Measurements from ENCODE around the gene GRHL1.

The GRHL1 gene

GRCh38 chr2:9941196-9941995 is 10.1 kb upstream of the GRHL1 start:
- TF ChIP-seq GATA3 (IDR thresholded peaks at IDR 0.05; ENCODE audit: low read depth, low read length) (no peak), GATA2 (IDR thresholded peaks at IDR 0.05; ENCODE audit: low read depth, low read length) (no peak)

GRCh38 chr2:9941996-9942390 is 9.5 kb upstream of the GRHL1 start:
- no peak for TF ChIP-seq GATA3 (IDR thresholded peaks at IDR 0.05; ENCODE audit: low read depth, low read length)
- TF ChIP-seq GATA2 (IDR thresholded peaks at IDR 0.05; ENCODE audit: low read depth, low read length), result no peak

- TF ChIP-seq GATA2 (IDR thresholded peaks at IDR 0.05; ENCODE audit: low read depth, low read length) (no peak), GATA3 (IDR thresholded peaks at IDR 0.05; ENCODE audit: low read depth, low read length) (no peak)
These were observed 7.1 kb upstream of the GRHL1 start for GRCh38 chr2:9944330-9944758.

- no peak for TF ChIP-seq GATA2 (IDR thresholded peaks at IDR 0.05; ENCODE audit: low read depth, low read length)
These were observed 5.9 kb upstream of the GRHL1 start for GRCh38 chr2:9945596-9945995.

- no peak for TF ChIP-seq GATA2 (IDR thresholded peaks at IDR 0.05; ENCODE audit: low read depth, low read length)
- TF ChIP-seq GATA3 (IDR thresholded peaks at IDR 0.05; ENCODE audit: low read depth, low read length), result no peak
These were observed 5.4 kb upstream of the GRHL1 start for GRCh38 chr2:9946076-9946475.

GRCh38 chr2:9946818-9947217 is 4.7 kb upstream of the GRHL1 start:
- TF ChIP-seq GATA3 (IDR thresholded peaks at IDR 0.05; ENCODE audit: low read depth, low read length), result no peak
- TF ChIP-seq GATA2 (IDR thresholded peaks at IDR 0.05; ENCODE audit: low read depth, low read length), result no peak

- TF ChIP-seq GATA2 (IDR thresholded peaks at IDR 0.05; ENCODE audit: low read depth, low read length) (no peak), GATA3 (IDR thresholded peaks at IDR 0.05; ENCODE audit: low read depth, low read length) (no peak)
These were observed 2.8 kb upstream of the GRHL1 start for GRCh38 chr2:9948721-9949120.

GRCh38 chr2:9949239-9949991 is 2.1 kb upstream of the GRHL1 start:
- TF ChIP-seq GATA2 (IDR thresholded peaks at IDR 0.05; ENCODE audit: low read depth, low read length) (no peak), GATA3 (IDR thresholded peaks at IDR 0.05; ENCODE audit: low read depth, low read length) (no peak)

GRCh38 chr2:9949992-9950520 is 1.4 kb upstream of the GRHL1 start:
- TF ChIP-seq GATA3 (IDR thresholded peaks at IDR 0.05; ENCODE audit: low read depth, low read length) (no peak), GATA2 (IDR thresholded peaks at IDR 0.05; ENCODE audit: low read depth, low read length) (no peak)

- TF ChIP-seq GATA3 (IDR thresholded peaks at IDR 0.05; ENCODE audit: low read depth, low read length), result no peak
These were observed 797 bp upstream of the GRHL1 start for GRCh38 chr2:9950521-9951271.

- TF ChIP-seq GATA2 (IDR thresholded peaks at IDR 0.05; ENCODE audit: low read depth, low read length) (no peak), GATA3 (IDR thresholded peaks at IDR 0.05; ENCODE audit: low read depth, low read length) (no peak)
These were observed 296 bp upstream of the GRHL1 start for GRCh38 chr2:9951272-9951521.

GRCh38 chr2:9952286-9952737 is 819 bp downstream of the GRHL1 start:
- TF ChIP-seq GATA2 (IDR thresholded peaks at IDR 0.05; ENCODE audit: low read depth, low read length) (peak; percentile 35; the same call in 1 of the 2 replicates), GATA3 (IDR thresholded peaks at IDR 0.05; ENCODE audit: low read depth, low read length) (no peak)

- TF ChIP-seq GATA2 (IDR thresholded peaks at IDR 0.05; ENCODE audit: low read depth, low read length) (no peak), GATA3 (IDR thresholded peaks at IDR 0.05; ENCODE audit: low read depth, low read length) (no peak)
These were observed 1.5 kb downstream of the GRHL1 start for GRCh38 chr2:9952856-9953503.

GRCh38 chr2:9954136-9954535 is 2.6 kb downstream of the GRHL1 start:
- TF ChIP-seq GATA2 (IDR thresholded peaks at IDR 0.05; ENCODE audit: low read depth, low read length) (no peak), GATA3 (IDR thresholded peaks at IDR 0.05; ENCODE audit: low read depth, low read length) (no peak)
